ENCODE data around the gene ZNF541. TPM values are rescaled to one million over a fixed set of nuclear protein-coding genes. Genes with fewer than 3 reads are reported as not detected.

The ZNF541 gene
- total RNA-seq, 1 experiment from 2014 or later, result 0.15 TPM

GRCh38 chr19:47564081-47564480, 8.9 kb downstream of the ZNF541 start:
- in situ Hi-C loops (cut with HindIII; ENCODE audit: low pct_unique_long_range_greater_than_20kb, low sequenced_read_pairs) (no loop called here), intact Hi-C loops (cut with micrococcal nuclease; ENCODE audit: unreplicated experiment) (no loop called here)
- no peaks in the 10 kb centered on the region for H3K9me3 ChIP-seq (ENCODE audit: control insufficient read depth, insufficient read depth, low read depth, low read length)
- ATAC-seq, result no peak
- ChIA-PET CTCF (no interaction called here), POLR2A (no interaction called here)
- TF ChIP-seq REST (IDR thresholded peaks at IDR 0.05; ENCODE audit: insufficient read depth in 1 of 2, low read depth in 2 of 2, low read length in 1 of 2) (no peak), POLR2AphosphoS5 (IDR thresholded peaks at IDR 0.05; ENCODE audit: low read depth, low read length) (no peak), CTCF (IDR thresholded peaks at IDR 0.05) (no peak), TCF7L2 (IDR thresholded peaks at IDR 0.05; ENCODE audit: low read depth, low read length) (no peak), SIN3A (IDR thresholded peaks at IDR 0.05; ENCODE audit: borderline replicate concordance, insufficient read depth, low read depth, low read length) (no peak)
- H3K36me3 ChIP-seq (ENCODE audit: control insufficient read depth, insufficient read depth, low read length), result no peaks in the 10 kb centered on the region
- no peak overlapping the region for H3K27ac ChIP-seq (ENCODE audit: low read length)
- H3K4me3 ChIP-seq (ENCODE audit: low read depth in 2 of 2, low read length in 2 of 2), result no peak overlapping the region
- BruUV-seq (replicated peaks), result no TSS peak
- no peak for DNase-seq (ENCODE audit: low read depth, low spot score)
- H3K4me1 ChIP-seq (ENCODE audit: control insufficient read depth, insufficient read depth, low read length), result no peaks in the 10 kb centered on the region
- H3K27me3 ChIP-seq (ENCODE audit: control insufficient read depth, insufficient read depth, low read length), result no peaks in the 10 kb centered on the region

- CTCF ChIA-PET, result no interaction called here
These were observed 11.4 kb downstream of the ZNF541 start for GRCh38 chr19:47561440-47562057.

More at GRCh38 chr19:47561440-47562057, 11.4 kb downstream of the ZNF541 start:
- Histone ChIP-seq H3K4me1 (ENCODE audit: control insufficient read depth, insufficient read depth, low read length) (no peaks in the 10 kb centered on the region), H3K27ac (ENCODE audit: low read length) (no peak overlapping the region), H3K27me3 (ENCODE audit: control insufficient read depth, insufficient read depth, low read length) (no peaks in the 10 kb centered on the region), H3K36me3 (ENCODE audit: control insufficient read depth, insufficient read depth, low read length) (no peaks in the 10 kb centered on the region), H3K9me3 (ENCODE audit: control insufficient read depth, insufficient read depth, low read depth, low read length) (no peaks in the 10 kb centered on the region), H3K4me3 (ENCODE audit: low read depth in 2 of 2, low read length in 2 of 2) (no peak overlapping the region)
- TF ChIP-seq POLR2AphosphoS5 (IDR thresholded peaks at IDR 0.05; ENCODE audit: low read depth, low read length) (no peak), CTCF (IDR thresholded peaks at IDR 0.05) (no peak), REST (IDR thresholded peaks at IDR 0.05; ENCODE audit: insufficient read depth in 1 of 2, low read depth in 2 of 2, low read length in 1 of 2) (no peak), SIN3A (IDR thresholded peaks at IDR 0.05; ENCODE audit: borderline replicate concordance, insufficient read depth, low read depth, low read length) (no peak), TCF7L2 (IDR thresholded peaks at IDR 0.05; ENCODE audit: low read depth, low read length) (no peak)
- intact Hi-C loops (cut with micrococcal nuclease; ENCODE audit: unreplicated experiment), result no loop called here
- DNase-seq (ENCODE audit: low read depth, low spot score) (no peak), ATAC-seq (no peak)
- in situ Hi-C loops (cut with HindIII; ENCODE audit: low pct_unique_long_range_greater_than_20kb, low sequenced_read_pairs), result no loop called here
- POLR2A ChIA-PET, result interaction anchor here (0.7 kb wide), 1 partner anchor 10 kb away, joined by 3 read pairs; no protein-coding TSS in a partner anchor
- BruUV-seq (replicated peaks), result no TSS peak

Data from Panc1 (cell line).